Stimulated activated naive CD4-positive, alpha-beta T cell (primary cell): ENCODE data around the gene PSME4.
"Not testable (repeated sequence)": the region's sequence is repeated elsewhere in the genome, so short reads cannot be mapped to it uniquely, and the experiment has no call there.

Experiments
- DNase-seq, 6 experiments: peaks; one replicate each; lab custom pipeline; 2025; lab: John Stamatoyannopoulos, UW

Gene PSME4

GRCh38 chr2:53840580-53840979 is 130.2 kb downstream of the PSME4 start:
- no peak for DNase-seq

GRCh38 chr2:53829980-53830290 is 140.9 kb downstream of the PSME4 start:
- DNase-seq = not testable (repeated sequence)

- DNase-seq = no peak
Measured at GRCh38 chr2:53829273-53829979, 141.4 kb downstream of the PSME4 start.

- no peak for DNase-seq
Measured at GRCh38 chr2:53828331-53828730, 142.5 kb downstream of the PSME4 start.

- DNase-seq = no peak
Measured at GRCh38 chr2:53827398-53828175, 143.2 kb downstream of the PSME4 start.

GRCh38 chr2:53826587-53827397 is 144.0 kb downstream of the PSME4 start:
- no peak for DNase-seq

- no peak for DNase-seq
Measured at GRCh38 chr2:53826030-53826410, 144.8 kb downstream of the PSME4 start.

GRCh38 chr2:53823639-53824038 is 147.2 kb downstream of the PSME4 start:
- peak in 1 of 6 experiments; percentile 1 for DNase-seq

- no peak for DNase-seq
Measured at GRCh38 chr2:53821810-53822209, 149.0 kb downstream of the PSME4 start.

- DNase-seq = no peak
Measured at GRCh38 chr2:53820711-53821110, 150.1 kb downstream of the PSME4 start.

GRCh38 chr2:53820048-53820447 is 150.7 kb downstream of the PSME4 start:
- DNase-seq = no peak

- no peak for DNase-seq
Measured at GRCh38 chr2:53819634-53820033, 151.2 kb downstream of the PSME4 start.

GRCh38 chr2:53818854-53819435 is 151.8 kb downstream of the PSME4 start:
- DNase-seq = no peak
